Mucosa of rectum (tissue), 2 donors: ENCODE results near the gene LRCH3.

ENCODE experiments used
- H3K27ac ChIP-seq, 2 donors: one replicate each; pipeline ENCODE4 v1.7.0; 2013; ENCODE audit warnings: inconsistent platforms in 2 of 2, low read depth in 2 of 2, low read length in 2 of 2
- H3K27me3 ChIP-seq, 2 donors: one replicate each; pipeline ENCODE4 v1.7.0; 2013; ENCODE audit warnings: low read length in 2 of 2; ENCODE audit not compliant: control insufficient read depth in 2 of 2, insufficient read depth in 2 of 2
- H3K36me3 ChIP-seq, 2 donors: one replicate each; pipeline ENCODE4 v1.7.0; 2013; ENCODE audit warnings: low read length in 2 of 2; ENCODE audit not compliant: control insufficient read depth in 2 of 2, insufficient read depth in 2 of 2
- H3K4me1 ChIP-seq, 2 donors: one replicate each; pipeline ENCODE4 v1.7.0; 2013; ENCODE audit warnings: low read length in 2 of 2, mild to moderate bottlenecking in 1 of 2; ENCODE audit not compliant: control insufficient read depth in 2 of 2, insufficient read depth in 2 of 2
- H3K4me3 ChIP-seq, 2 donors: one replicate each; pipeline ENCODE4 v1.7.0; 2013; ENCODE audit warnings: low read length in 2 of 2
- H3K9ac ChIP-seq, 2 donors: one replicate each; pipeline ENCODE4 v1.7.0; 2013; ENCODE audit warnings: low read length in 2 of 2, low read depth in 1 of 2, mild to moderate bottlenecking in 1 of 2
- H3K9me3 ChIP-seq, 2 donors: one replicate each; pipeline ENCODE4 v1.7.0; 2013; ENCODE audit warnings: low read length in 2 of 2; ENCODE audit not compliant: control insufficient read depth in 2 of 2
- donor health status: healthy.
- donor health status: Normal muscosa, but diverticular disease.

Gene LRCH3

DNA sequence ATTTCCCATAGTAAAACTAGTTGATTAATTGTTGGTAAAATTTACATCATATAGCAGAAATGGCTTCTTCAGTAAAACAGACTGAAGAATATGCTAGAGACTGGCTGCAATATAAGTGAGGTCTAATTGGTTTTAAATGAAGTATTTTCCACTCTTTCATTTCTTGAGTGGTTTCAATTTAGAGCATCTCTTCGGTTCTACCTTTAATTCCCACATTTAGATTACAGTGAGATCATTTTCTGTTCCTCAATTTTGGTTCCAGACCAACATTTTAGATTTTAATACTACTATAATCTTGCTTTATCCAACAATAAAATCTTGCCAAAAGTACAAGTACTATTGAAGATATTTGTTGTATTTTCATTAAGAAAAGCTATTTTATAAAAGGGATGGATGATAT is 1.0 kb upstream of the LRCH3 start:
- no peaks in the 10 kb centered on the region for H3K9me3 ChIP-seq
- H3K27ac ChIP-seq = no peak overlapping the region
- H3K27me3 ChIP-seq = no peaks in the 10 kb centered on the region
- H3K4me1 ChIP-seq = peaks cover 0 to 10% of the 10 kb centered on the region in 2 donors
- H3K4me3 ChIP-seq = peak overlapping the region in 1 of 2 donors; percentile 93
- H3K36me3 ChIP-seq = peaks cover 0 to 2% of the 10 kb centered on the region in 2 donors
- H3K9ac ChIP-seq = no peak overlapping the region

GRCh38 chr3:197791892-197792647 is 1.0 kb downstream of the LRCH3 start:
- Histone ChIP-seq H3K9ac (peak overlapping the region; percentile 94), H3K4me1 (peaks cover 0 to 10% of the 10 kb centered on the region in 2 donors), H3K27ac (peak overlapping the region; percentile 93 to 95), H3K4me3 (peak overlapping the region; percentile 79 to 93), H3K9me3 (no peaks in the 10 kb centered on the region), H3K27me3 (no peaks in the 10 kb centered on the region), H3K36me3 (no peaks in the 10 kb centered on the region)

DNA sequence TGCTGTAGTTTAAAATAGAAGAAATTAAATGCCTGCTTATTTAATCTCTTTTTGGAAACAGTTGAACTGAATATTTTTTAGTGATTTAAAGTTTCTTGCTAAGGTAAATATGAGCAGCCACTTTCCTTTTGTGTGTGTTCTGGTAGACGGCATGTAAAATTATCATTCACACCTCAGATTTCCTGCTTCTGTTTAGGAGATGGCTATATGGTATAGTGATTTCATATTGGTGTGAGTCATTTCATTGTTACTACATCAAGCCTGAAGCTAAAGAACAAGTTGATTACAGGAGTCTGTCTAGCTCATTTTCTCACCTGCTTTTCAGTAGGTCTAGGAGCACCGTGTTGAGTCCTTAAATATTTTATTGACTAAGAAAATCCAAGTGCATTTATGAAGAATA is 2.2 kb downstream of the LRCH3 start:
- no peak overlapping the region for H3K27ac ChIP-seq
- peaks cover 0 to 10% of the 10 kb centered on the region in 2 donors for H3K4me1 ChIP-seq
- H3K36me3 ChIP-seq = no peaks in the 10 kb centered on the region
- H3K9me3 ChIP-seq = no peaks in the 10 kb centered on the region
- no peak overlapping the region for H3K4me3 ChIP-seq
- no peak overlapping the region for H3K9ac ChIP-seq
- H3K27me3 ChIP-seq = no peaks in the 10 kb centered on the region

DNA sequence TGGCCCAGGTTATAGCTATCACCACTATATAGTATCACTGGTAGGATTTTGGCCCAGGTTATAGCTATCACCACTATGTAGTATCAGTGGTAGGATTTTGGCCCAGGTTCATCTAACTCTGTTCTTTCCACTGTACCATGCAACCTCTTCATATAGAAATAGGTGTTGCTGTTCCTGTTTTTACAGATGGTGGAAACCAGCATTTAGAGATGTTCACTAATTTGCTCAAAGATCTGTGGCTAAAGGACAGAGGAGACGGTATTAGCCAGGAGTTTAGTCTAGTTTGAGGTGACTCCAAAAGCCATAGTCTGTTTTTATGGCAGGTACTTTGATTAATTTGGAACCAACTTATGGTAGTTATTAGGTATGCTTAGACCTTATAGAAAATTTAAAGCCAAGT is 3.1 kb downstream of the LRCH3 start:
- Histone ChIP-seq H3K36me3 (no peaks in the 10 kb centered on the region), H3K9me3 (no peaks in the 10 kb centered on the region), H3K9ac (no peak overlapping the region), H3K27ac (no peak overlapping the region), H3K4me1 (peaks cover 2 to 10% of the 10 kb centered on the region in 2 donors), H3K4me3 (no peak overlapping the region), H3K27me3 (no peaks in the 10 kb centered on the region)

DNA sequence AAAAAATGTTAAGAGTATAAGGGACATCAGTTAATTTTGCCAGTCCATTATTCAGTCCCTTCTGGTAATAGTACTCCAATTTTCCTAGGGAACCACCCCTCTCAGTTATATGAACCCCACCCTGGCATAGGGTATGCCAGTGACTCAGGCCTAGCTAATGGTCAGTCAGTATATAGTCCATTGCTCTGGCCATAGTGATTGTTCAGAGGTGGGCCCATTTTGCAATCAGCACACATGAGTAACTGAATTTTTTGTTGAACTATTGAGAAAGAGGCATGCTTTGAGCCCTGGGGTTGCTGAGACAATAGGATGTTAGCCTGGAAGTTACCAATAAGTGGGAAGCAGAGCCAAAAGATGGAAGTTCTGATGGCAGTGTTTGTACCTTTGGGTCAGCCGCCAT is 4.1 kb downstream of the LRCH3 start:
- no peak overlapping the region for H3K27ac ChIP-seq
- no peaks in the 10 kb centered on the region for H3K36me3 ChIP-seq
- peaks cover 2 to 10% of the 10 kb centered on the region in 2 donors for H3K4me1 ChIP-seq

DNA sequence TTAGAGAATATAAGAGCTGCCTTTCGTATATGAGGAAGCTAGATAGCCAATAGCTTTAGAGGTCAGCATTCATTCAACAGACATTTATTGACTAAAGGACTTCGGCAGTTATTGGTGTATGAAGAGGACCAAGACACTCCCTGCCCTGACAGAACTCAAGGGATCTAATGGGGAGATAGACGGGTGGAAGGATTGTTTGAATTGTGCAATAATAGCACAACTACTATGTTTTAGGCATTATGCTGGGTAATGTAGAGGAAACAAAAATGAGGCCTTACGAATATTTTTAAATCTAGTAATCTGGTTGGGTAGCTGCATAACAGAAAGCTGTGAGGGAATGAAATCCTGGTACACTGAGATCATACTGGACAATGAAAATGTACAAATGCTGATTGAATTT is 5.0 kb downstream of the LRCH3 start:
- H3K9ac ChIP-seq = no peak overlapping the region
- H3K36me3 ChIP-seq = no peaks in the 10 kb centered on the region
- peaks cover 2 to 10% of the 10 kb centered on the region in 2 donors for H3K4me1 ChIP-seq
- no peak overlapping the region for H3K27ac ChIP-seq
- H3K9me3 ChIP-seq = no peaks in the 10 kb centered on the region
- H3K27me3 ChIP-seq = no peaks in the 10 kb centered on the region
- no peak overlapping the region for H3K4me3 ChIP-seq

More for the DNA sequence above, 4.1 kb downstream of the LRCH3 start:
- H3K27me3 ChIP-seq = no peaks in the 10 kb centered on the region
- no peaks in the 10 kb centered on the region for H3K9me3 ChIP-seq
- H3K4me3 ChIP-seq = no peak overlapping the region
- H3K9ac ChIP-seq = no peak overlapping the region

- H3K9ac ChIP-seq = no peak overlapping the region
- H3K27ac ChIP-seq = no peak overlapping the region
- no peaks in the 10 kb centered on the region for H3K9me3 ChIP-seq
- H3K4me3 ChIP-seq = no peak overlapping the region
- H3K27me3 ChIP-seq = no peaks in the 10 kb centered on the region
- H3K36me3 ChIP-seq = no peaks in the 10 kb centered on the region
- peaks cover 0 to 2% of the 10 kb centered on the region in 2 donors for H3K4me1 ChIP-seq
These were observed 7.8 kb downstream of the LRCH3 start for GRCh38 chr3:197798863-197799262.

GRCh38 chr3:197800379-197800778 is 9.3 kb downstream of the LRCH3 start:
- Histone ChIP-seq H3K27me3 (no peaks in the 10 kb centered on the region), H3K4me3 (no peak overlapping the region), H3K36me3 (no peaks in the 10 kb centered on the region), H3K27ac (no peak overlapping the region), H3K9me3 (no peaks in the 10 kb centered on the region), H3K4me1 (peaks cover 0 to 2% of the 10 kb centered on the region in 2 donors), H3K9ac (no peak overlapping the region)

- no peaks in the 10 kb centered on the region for H3K36me3 ChIP-seq
- no peak overlapping the region for H3K4me3 ChIP-seq
- H3K27ac ChIP-seq = no peak overlapping the region
- H3K4me1 ChIP-seq = peaks cover 0 to 2% of the 10 kb centered on the region in 2 donors
- H3K9me3 ChIP-seq = no peaks in the 10 kb centered on the region
- no peaks in the 10 kb centered on the region for H3K27me3 ChIP-seq
- H3K9ac ChIP-seq = no peak overlapping the region
These were observed 11.1 kb downstream of the LRCH3 start for GRCh38 chr3:197801891-197802778.

GRCh38 chr3:197802779-197803459 is 11.9 kb downstream of the LRCH3 start:
- peaks cover 0 to 2% of the 10 kb centered on the region in 2 donors for H3K4me1 ChIP-seq
- no peaks in the 10 kb centered on the region for H3K36me3 ChIP-seq
- H3K9me3 ChIP-seq = no peaks in the 10 kb centered on the region
- H3K4me3 ChIP-seq = no peak overlapping the region
- no peak overlapping the region for H3K9ac ChIP-seq
- H3K27ac ChIP-seq = no peak overlapping the region
- no peaks in the 10 kb centered on the region for H3K27me3 ChIP-seq
